K562 (cell line): ENCODE results near the gene PLXNA3. TPM values are rescaled to one million over a fixed set of nuclear protein-coding genes. Genes with fewer than 3 reads are reported as not detected.

Experiments
- ARID2 ChIP-seq: fragments of 450-650 bp; IDR thresholded peaks from 2 replicates; pipeline ENCODE4 v1.6.1; 2017; ENCODE audit warnings: antibody characterized with exemption, mild to moderate bottlenecking
- CEBPG ChIP-seq, 3 experiments: fragments of 200-800 bp in 1 of 3; sonication (Bioruptor generic) in 1 of 3; sonication (generic) in 1 of 3; formaldehyde crosslinking in 1 of 3; IDR thresholded peaks in 2 of 3; conservative IDR thresholded peaks in 1 of 3; 2 replicates each; pipeline versions ENCODE4 v1.6.1 to v1.8.0; 2016 to 2022; ENCODE audit warnings: missing compliant biosample characterization in 2 of 3, missing genetic modification characterization in 2 of 3, mild to moderate bottlenecking in 1 of 3, missing genetic modification reagents in 1 of 3
- CUX1 ChIP-seq: fragments of 200-800 bp; sonication (Bioruptor generic); IDR thresholded peaks from 2 replicates; pipeline ENCODE4 v1.6.1; 2016; ENCODE audit warnings: missing genetic modification characterization, missing compliant biosample characterization
- ESRRA ChIP-seq: fragments of 450-650 bp; IDR thresholded peaks from 2 replicates; pipeline ENCODE4 v1.6.1; 2014; ENCODE audit warnings: low read depth, mild to moderate bottlenecking, moderate library complexity, borderline replicate concordance
- FUS ChIP-seq: fragments of 200-400 bp; formaldehyde crosslinking; optimal IDR thresholded peaks from 2 replicates; pipeline ENCODE3; 2017; ENCODE audit warnings: low read depth, low read length
- HDAC3 ChIP-seq: fragments of 450-650 bp; IDR thresholded peaks from 2 replicates; pipeline ENCODE4 v1.6.1; 2018; ENCODE audit warnings: borderline replicate concordance, mild to moderate bottlenecking, moderate library complexity; ENCODE audit not compliant: partially characterized antibody
- KHSRP ChIP-seq: fragments of 450-650 bp; IDR thresholded peaks from 2 replicates; pipeline ENCODE4 v1.6.1; 2017
- KLF1 ChIP-seq: fragments of 450-650 bp; IDR thresholded peaks from 2 replicates; pipeline ENCODE4 v1.6.1; 2016; ENCODE audit warnings: missing genetic modification characterization, missing compliant biosample characterization
- KLF6 ChIP-seq: fragments of 250-450 bp; sonication (Bioruptor Pico); IDR thresholded peaks from 2 replicates; pipeline ENCODE4 v1.4.0; 2020; ENCODE audit warnings: mild to moderate bottlenecking, moderate library complexity, borderline replicate concordance
- NCOR1 ChIP-seq: fragments of 450-650 bp; IDR thresholded peaks from 2 replicates; pipeline ENCODE4 v1.6.1; 2016; ENCODE audit warnings: mild to moderate bottlenecking, moderate library complexity
- NONO ChIP-seq, 2 experiments: fragments of 200-400 bp in 1 of 2; fragments of 450-650 bp in 1 of 2; formaldehyde crosslinking in 1 of 2; IDR thresholded peaks; 2 replicates each; pipeline ENCODE4 v1.6.1; 2017; ENCODE audit warnings: low read depth in 2 of 2, mild to moderate bottlenecking in 2 of 2, moderate library complexity in 2 of 2, low read length in 1 of 2
- RCOR1 ChIP-seq, 2 experiments: IDR thresholded peaks; 2 replicates each; pipeline ENCODE4 v1.6.1; 2012; ENCODE audit warnings: low read depth in 2 of 2, low read length in 2 of 2, borderline replicate concordance in 1 of 2, improper control_type of control experiment in 1 of 2
- SRF ChIP-seq, 2 experiments: fragments of 250-450, 450-650 bp in 1 of 2; sonication (Bioruptor Pico) in 1 of 2; sonication (generic) in 1 of 2; formaldehyde crosslinking; IDR thresholded peaks; 2 replicates each; pipeline versions ENCODE4 v1.5.0 to v1.5.1; 2020 to 2022; ENCODE audit warnings: mild to moderate bottlenecking in 1 of 2, missing genetic modification reagents in 1 of 2
- TFAM ChIP-seq: fragments of 250-450 bp; sonication (Bioruptor Pico); conservative IDR thresholded peaks from 2 replicates; pipeline ENCODE4 v1.5.0; 2021; ENCODE audit warnings: mild to moderate bottlenecking, moderate library complexity
- ZBTB12 ChIP-seq: fragments of 250-450 bp; sonication (Bioruptor Pico); IDR thresholded peaks from 2 replicates; pipeline ENCODE4 v1.4.0; 2020
- ZBTB43 ChIP-seq: sonication (generic); formaldehyde crosslinking; IDR thresholded peaks from 2 replicates; pipeline ENCODE4 v1.8.0; 2023; ENCODE audit warnings: mild to moderate bottlenecking, missing genetic modification reagents
- ZBTB8A ChIP-seq: fragments of 450-650 bp; IDR thresholded peaks from 2 replicates; pipeline ENCODE4 v1.6.1; 2018; ENCODE audit warnings: mild to moderate bottlenecking, moderate library complexity; ENCODE audit not compliant: partially characterized antibody
- ZFP91 ChIP-seq: sonication (generic); formaldehyde crosslinking; IDR thresholded peaks from 2 replicates; pipeline ENCODE4 v1.8.0; 2022; ENCODE audit warnings: mild to moderate bottlenecking, missing genetic modification reagents
- ZNF551 ChIP-seq: fragments of 250-450 bp; sonication (Bioruptor Pico); IDR thresholded peaks from 2 replicates; pipeline ENCODE4 v1.5.0; 2021; ENCODE audit warnings: mild to moderate bottlenecking, moderate library complexity
- polyA plus RNA-seq, 8 experiments: library from polyadenylated mRNA; depleted of rRNA in 4 of 8; stranded (reverse) in 5 of 8; unstranded in 3 of 8; fragments of >200 nt; fragmentation: Nextera tagmentation in 2 of 8; fragmentation: Illumina TruSeq in 1 of 8; extraction: Ambion mirVana in 2 of 8; extraction: Trizol in 1 of 8; gene quantifications; 2 replicates each; pipeline versions ENCODE4 v1.2.1 to v1.2.3, GENCODE V29; 2011 to 2014; ENCODE audit warnings: inconsistent platforms in 1 of 8, missing spikeins in 1 of 8
- total RNA-seq, 7 experiments: library from RNA; depleted of rRNA in 6 of 7; stranded (reverse); fragments of >200 nt in 6 of 7; fragmentation: Illumina TruSeq in 2 of 7; extraction: Trizol in 2 of 7; gene quantifications; 2 replicates each; pipeline versions ENCODE4 v1.2.1 to v1.2.3, GENCODE V29; 2011 to 2021; ENCODE audit warnings: low replicate concordance in 1 of 7

PLXNA3 gene
- total and polyA plus RNA-seq, 9 of the 15 experiments (the other 6 are each of a cell fraction or from before 2014, with no cell fraction given), result 0.32 to 47.8 (median 7.5) TPM

GRCh38 chrX:154495472-154495922 is 37.4 kb downstream of the PLXNA3 start (continued):
- TF ChIP-seq TFAM (CRISPR knock-in tag) (no peak), KHSRP (no peak), HDAC3 (peak; percentile 47), NONO (IDR thresholded peaks at IDR 0.05; ENCODE audit: low read depth in 2 of 2, low read length in 1 of 2) (no peak), CEBPG (CRISPR knock-in tag; IDR thresholded peaks at IDR 0.05) (no peak), CEBPG (tag; conservative IDR thresholded peaks at IDR 0.05 in 1 of 2, IDR thresholded peaks at IDR 0.05 in 1 of 2) (no peak), ZNF551 (CRISPR knock-in tag) (no peak), FUS (no peak), ZBTB43 (CRISPR knock-in tag) (no peak), ZBTB12 (CRISPR knock-in tag) (no peak), KLF1 (tag) (no peak), ARID2 (no peak), ESRRA (no peak), KLF6 (CRISPR knock-in tag) (no peak), NCOR1 (peak; percentile 76), ZBTB8A (no peak), SRF (CRISPR knock-in tag; IDR thresholded peaks at IDR 0.05) (peak in 1 of 2 experiments; percentile 69; a peak in 2 of 4 replicates), ZFP91 (CRISPR knock-in tag) (no peak), RCOR1 (IDR thresholded peaks at IDR 0.05; ENCODE audit: borderline replicate concordance in 1 of 2, low read depth in 2 of 2, low read length in 2 of 2) (peak in 1 of 2 experiments; percentile 83; a peak in 2 of 4 replicates), CUX1 (CRISPR knock-in tag) (no peak)
